IMR-90 (cell line): ENCODE measurements around the gene RAC2. TPM values are rescaled to one million over a fixed set of nuclear protein-coding genes. Genes with fewer than 3 reads are reported as not detected.

Experiments used
- ATAC-seq: fragments of 200-7000 bp; cut with Tn5 transposase; 2 replicates; pipeline ENCODE4 v1.9.1; 2020; ENCODE audit warnings: low read depth, mild to moderate bottlenecking, moderate library complexity
- BruUV-seq: library from RNA; stranded (reverse); fragments of 400-500 nt; replicated peaks from 2 replicates; lab custom pipeline; 2021; lab: Mats Ljungman, UMichigan
- CTCF ChIA-PET: fragments of 300-600 bp; formaldehyde crosslinking; extraction: SDS; loops from one replicate; lab custom pipeline; 2021; ENCODE audit warnings: antibody characterized with exemption; lab: Yijun Ruan, JAX
- POLR2A ChIA-PET: fragments of 300-600 bp; sonication (Branson Sonifier 250); formaldehyde crosslinking; loops from one replicate; lab custom pipeline; 2022; ENCODE audit warnings: antibody characterized with exemption; ENCODE audit not compliant: unreplicated experiment; lab: Charles Lee
- DNase-seq: peaks from one replicate; pipeline ENCODE4 v3.0.0; 2013
- H2AFZ ChIP-seq: replicated peaks from 2 replicates; pipeline ENCODE3; 2013; ENCODE audit warnings: low read length, mild to moderate bottlenecking; ENCODE audit not compliant: poor library complexity
- H2AK5ac ChIP-seq: 2 replicates; pipeline ENCODE4 v1.6.1; 2013; ENCODE audit warnings: low read depth, low read length, inconsistent platforms
- H2AK9ac ChIP-seq: replicated peaks from 2 replicates; pipeline ENCODE3; 2013; ENCODE audit warnings: mild to moderate bottlenecking, low read depth, low read length, moderate library complexity; ENCODE audit not compliant: poor library complexity
- H2BK120ac ChIP-seq: 2 replicates; pipeline ENCODE4 v1.6.1; 2013; ENCODE audit warnings: low read depth, low read length, inconsistent platforms
- H2BK15ac ChIP-seq: 3 replicates; pipeline ENCODE4 v1.6.1; 2013; ENCODE audit warnings: low read depth, low read length, inconsistent platforms
- H2BK20ac ChIP-seq: 2 replicates; pipeline ENCODE4 v1.6.1; 2013; ENCODE audit warnings: low read depth, mild to moderate bottlenecking, inconsistent platforms, low read length, moderate library complexity
- H2BK5ac ChIP-seq: 2 replicates; pipeline ENCODE4 v1.6.1; 2013; ENCODE audit warnings: mild to moderate bottlenecking, low read depth, low read length, inconsistent platforms; ENCODE audit not compliant: poor library complexity, severe bottlenecking
- H3K14ac ChIP-seq: replicated peaks from 2 replicates; pipeline ENCODE4 v1.6.1; 2013; ENCODE audit warnings: low read depth, low read length, inconsistent platforms
- H3K18ac ChIP-seq: 2 replicates; pipeline ENCODE4 v1.6.1; 2013; ENCODE audit warnings: low read depth, low read length, control low read depth
- H3K23ac ChIP-seq: 2 replicates; pipeline ENCODE4 v1.6.1; 2013; ENCODE audit warnings: low read depth, low read length, inconsistent platforms
- H3K27ac ChIP-seq: 2 replicates; pipeline ENCODE4 v1.5.1; 2013; ENCODE audit warnings: mild to moderate bottlenecking, control low read depth, low read length; ENCODE audit not compliant: insufficient read depth
- H3K27me3 ChIP-seq: 2 replicates; pipeline ENCODE4 v1.6.1; 2013; ENCODE audit warnings: low read length; ENCODE audit not compliant: control insufficient read depth, insufficient read depth
- H3K36me3 ChIP-seq: 2 replicates; pipeline ENCODE4 v1.6.1; 2013; ENCODE audit warnings: low read length, mixed read lengths; ENCODE audit not compliant: control insufficient read depth, insufficient read depth
- H3K4ac ChIP-seq: 2 replicates; pipeline ENCODE4 v1.6.1; 2013; ENCODE audit warnings: low read depth, low read length, inconsistent platforms
- H3K4me1 ChIP-seq: 2 replicates; pipeline ENCODE4 v1.6.1; 2013; ENCODE audit warnings: low read length, mixed read lengths; ENCODE audit not compliant: control insufficient read depth, insufficient read depth
- H3K4me2 ChIP-seq: 2 replicates; pipeline ENCODE4 v1.6.1; 2013; ENCODE audit warnings: low read depth, mild to moderate bottlenecking, control low read depth, low read length, moderate library complexity
- H3K4me3 ChIP-seq: 2 replicates; pipeline ENCODE4 v1.5.1; 2013; ENCODE audit warnings: low read depth, mild to moderate bottlenecking, control low read depth, low read length, moderate library complexity; ENCODE audit not compliant: insufficient read depth
- H3K56ac ChIP-seq: 2 replicates; pipeline ENCODE4 v1.6.1; 2013; ENCODE audit warnings: low read length, inconsistent platforms; ENCODE audit not compliant: insufficient read depth; ENCODE audit errors: extremely low read depth
- H3K79me1 ChIP-seq, 2 experiments: 2 replicates each; pipeline ENCODE4 v1.6.1; 2013; ENCODE audit warnings: low read length in 2 of 2, inconsistent platforms in 1 of 2, low read depth in 1 of 2
- H3K9ac ChIP-seq: 2 replicates; pipeline ENCODE4 v1.6.1; 2013; ENCODE audit warnings: low read depth, low read length, control low read depth
- H3K9me1 ChIP-seq: 2 replicates; pipeline ENCODE4 v1.6.1; 2013; ENCODE audit warnings: low read length, inconsistent platforms; ENCODE audit not compliant: insufficient read depth
- H3K9me3 ChIP-seq: 2 replicates; pipeline ENCODE4 v1.6.1; 2013; ENCODE audit warnings: low read length; ENCODE audit not compliant: control insufficient read depth, insufficient read depth
- H4K20me1 ChIP-seq: 2 replicates; pipeline ENCODE4 v1.6.1; 2013; ENCODE audit warnings: low read length, inconsistent platforms; ENCODE audit not compliant: insufficient read depth
- H4K5ac ChIP-seq: 2 replicates; pipeline ENCODE4 v1.6.1; 2013; ENCODE audit warnings: mild to moderate bottlenecking, low read depth, low read length, control low read depth
- H4K8ac ChIP-seq, 2 experiments: 2 replicates each; pipeline ENCODE4 v1.6.1; 2013; ENCODE audit warnings: low read depth in 2 of 2, low read length in 2 of 2, control low read depth in 1 of 2, inconsistent platforms in 1 of 2
- H4K91ac ChIP-seq: 2 replicates; pipeline ENCODE4 v1.6.1; 2013; ENCODE audit warnings: low read depth, low read length, inconsistent platforms; ENCODE audit not compliant: insufficient read depth
- BHLHE40 ChIP-seq: fragments of 150-350 bp; IDR thresholded peaks from 2 replicates; pipeline ENCODE4 v1.6.1; 2016; ENCODE audit warnings: mild to moderate bottlenecking, low read depth, low read length
- CEBPB ChIP-seq: IDR thresholded peaks from 2 replicates; pipeline ENCODE4 v1.6.1; 2012; ENCODE audit warnings: low read depth, low read length, improper control_type of control experiment
- CHD1 ChIP-seq: IDR thresholded peaks from 2 replicates; pipeline ENCODE4 v1.6.1; 2012; ENCODE audit warnings: low read depth, low read length, improper control_type of control experiment
- FOS ChIP-seq: fragments of 150-350 bp; IDR thresholded peaks from 2 replicates; pipeline ENCODE4 v1.6.1; 2016; ENCODE audit warnings: low read depth, low read length
- MAFK ChIP-seq: IDR thresholded peaks from 2 replicates; pipeline ENCODE4 v1.6.1; 2012; ENCODE audit warnings: low read depth, low read length, improper control_type of control experiment
- MAZ ChIP-seq: IDR thresholded peaks from 2 replicates; pipeline ENCODE4 v1.6.1; 2012; ENCODE audit warnings: low read depth, mild to moderate bottlenecking, low read length, improper control_type of control experiment, moderate library complexity, borderline replicate concordance
- MXI1 ChIP-seq: IDR thresholded peaks from 2 replicates; pipeline ENCODE4 v1.6.1; 2012; ENCODE audit warnings: low read depth, mild to moderate bottlenecking, low read length, moderate library complexity, borderline replicate concordance
- NFE2L2 ChIP-seq: fragments of 150-350 bp; IDR thresholded peaks from 2 replicates; pipeline ENCODE4 v1.6.1; 2016; ENCODE audit warnings: low read depth, mild to moderate bottlenecking, low read length
- POLR2A ChIP-seq: IDR thresholded peaks from 2 replicates; pipeline ENCODE4 v1.6.1; 2012; ENCODE audit warnings: mild to moderate bottlenecking, low read depth, low read length
- RAD21 ChIP-seq: IDR thresholded peaks from 2 replicates; pipeline ENCODE4 v1.6.1; 2012; ENCODE audit warnings: low read length, improper control_type of control experiment
- RCOR1 ChIP-seq: IDR thresholded peaks from 2 replicates; pipeline ENCODE4 v1.6.1; 2012; ENCODE audit warnings: mild to moderate bottlenecking, low read length, improper control_type of control experiment; ENCODE audit not compliant: insufficient replicate concordance
- RFX5 ChIP-seq: IDR thresholded peaks from 2 replicates; pipeline ENCODE4 v1.8.0; 2012; ENCODE audit warnings: low read depth, mild to moderate bottlenecking, low read length, moderate library complexity
- WGBS, 2 experiments: methylation state at CpG; one replicate each; pipeline versions ENCODE4 v1.1.5 to v1.1.7; 2013; ENCODE audit warnings: missing lambda C conversion rate in 2 of 2; ENCODE audit not compliant: insufficient read length in 1 of 2; ENCODE audit errors: extremely low coverage in 2 of 2; 5-methylcytosine and 5-hydroxymethylcytosine counted together
- dilution Hi-C: fragments of 300-500 bp; cut with HindIII; formaldehyde crosslinking; loops from one replicate; pipeline ENCODE4 v1.14.3; 2018; ENCODE audit warnings: low sequenced_read_pairs; ENCODE audit not compliant: unreplicated experiment
- in situ Hi-C: fragments of 300-500 bp; cut with MboI; formaldehyde crosslinking; loops from 3 replicates; pipeline ENCODE4 v1.14.3; 2019; ENCODE audit warnings: low sequenced_read_pairs, inconsistent platforms, mixed read lengths
- intact Hi-C: fragments of 100-400 bp; cut with micrococcal nuclease; formaldehyde crosslinking; loops from 2 replicates; pipeline ENCODE4 v1.10.0; 2022
- polyA plus RNA-seq, 3 experiments: library from polyadenylated mRNA; depleted of rRNA; stranded (reverse); fragments of >200 nt; gene quantifications; 2 replicates each; pipeline ENCODE4 v1.2.3, GENCODE V29; 2012; ENCODE audit warnings: low replicate concordance in 1 of 3
- total RNA-seq: library from RNA; depleted of rRNA; stranded (reverse); fragments of >200 nt; gene quantifications from 2 replicates; pipeline ENCODE4 v1.2.3, GENCODE V29; 2012
- TF ChIP-seq, protein P1 (sequence below): fragments of 150-350 bp; IDR thresholded peaks from 2 replicates; pipeline ENCODE4 v1.6.1; 2016; ENCODE audit warnings: low read depth, mild to moderate bottlenecking, low read length, moderate library complexity, borderline replicate concordance
- TF ChIP-seq, protein P2 (sequence below): fragments of 150-350 bp; IDR thresholded peaks from 2 replicates; pipeline ENCODE4 v1.6.1; 2017; ENCODE audit warnings: mild to moderate bottlenecking, antibody characterized with exemption, low read length, low read depth
- TF ChIP-seq, protein P3 (sequence below): conservative IDR thresholded peaks from 2 replicates; pipeline ENCODE4 v1.5.1; 2012; ENCODE audit warnings: mild to moderate bottlenecking, low read depth, low read length, improper control_type of control experiment

Gene RAC2
- total and polyA plus RNA-seq, 2 of the 4 experiments (the other 2 are of a cell fraction), result 10.0 to 72.3 TPM

DNA sequence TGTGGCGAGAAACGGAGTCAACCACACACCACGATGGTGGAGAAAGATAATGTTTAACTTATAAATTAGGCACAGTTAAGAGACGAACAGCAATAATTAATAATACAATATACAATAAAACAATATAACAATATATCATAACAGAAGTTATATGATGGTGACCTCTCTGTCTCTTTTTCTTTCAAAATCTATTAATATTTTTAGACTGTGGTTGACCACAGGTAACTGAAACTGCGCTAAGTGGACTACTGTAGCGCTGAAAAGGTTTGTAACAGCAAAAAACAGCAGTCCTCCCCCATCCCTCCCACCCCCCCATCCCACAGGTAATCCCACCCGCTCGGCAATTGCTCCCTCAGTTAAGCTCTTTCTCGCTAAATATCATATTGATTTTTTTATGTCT lies 28.2 kb downstream of the RAC2 start:
- ATAC-seq (no peak), DNase-seq (no peak)
- BruUV-seq, result no TSS peak
- Histone ChIP-seq H4K91ac (no peak overlapping the region), H3K27me3 (peaks cover 67% of the 10 kb centered on the region), H2BK5ac (no peak overlapping the region), H3K9me1 (no peaks in the 10 kb centered on the region), H3K14ac (no peak overlapping the region), H3K4me3 (no peak overlapping the region), H4K20me1 (no peaks in the 10 kb centered on the region), H3K36me3 (no peaks in the 10 kb centered on the region), H3K9me3 (no peaks in the 10 kb centered on the region), H3K4me2 (no peak overlapping the region), H2AFZ (no peak overlapping the region), H4K8ac (no peak overlapping the region), H2AK5ac (no peak overlapping the region), H2BK15ac (no peak overlapping the region), H3K4me1 (peaks cover 4% of the 10 kb centered on the region; the same call in 1 of the 2 replicates), H2BK20ac (no peak overlapping the region), H2AK9ac (no peak overlapping the region), H3K23ac (no peak overlapping the region), H4K5ac (no peak overlapping the region), H3K79me1 (no peaks in the 10 kb centered on the region), H3K18ac (no peak overlapping the region), H3K4ac (no peak overlapping the region), H3K56ac (no peak overlapping the region), H3K27ac (no peak overlapping the region), H2BK120ac (no peak overlapping the region), H3K9ac (no peak overlapping the region)
- intact Hi-C loops, result no loop called here
- dilution Hi-C loops, result no loop called here
- no CpG with 5 or more reads among the region's 9 CpGs for WGBS, 2 experiments
- ChIA-PET POLR2A (no interaction called here), CTCF (no interaction called here)
- in situ Hi-C loops, result no loop called here
- no peak for TF ChIP-seq CEBPB
- TF ChIP-seq, protein P1, sequence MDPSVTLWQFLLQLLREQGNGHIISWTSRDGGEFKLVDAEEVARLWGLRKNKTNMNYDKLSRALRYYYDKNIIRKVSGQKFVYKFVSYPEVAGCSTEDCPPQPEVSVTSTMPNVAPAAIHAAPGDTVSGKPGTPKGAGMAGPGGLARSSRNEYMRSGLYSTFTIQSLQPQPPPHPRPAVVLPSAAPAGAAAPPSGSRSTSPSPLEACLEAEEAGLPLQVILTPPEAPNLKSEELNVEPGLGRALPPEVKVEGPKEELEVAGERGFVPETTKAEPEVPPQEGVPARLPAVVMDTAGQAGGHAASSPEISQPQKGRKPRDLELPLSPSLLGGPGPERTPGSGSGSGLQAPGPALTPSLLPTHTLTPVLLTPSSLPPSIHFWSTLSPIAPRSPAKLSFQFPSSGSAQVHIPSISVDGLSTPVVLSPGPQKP, result no peak
- TF ChIP-seq NFE2L2, result no peak
- TF ChIP-seq RAD21, result no peak
- no peak for TF ChIP-seq MAZ
- no peak for TF ChIP-seq RFX5
- no peak for TF ChIP-seq MAFK
- no peak for TF ChIP-seq FOS
- no peak for TF ChIP-seq POLR2A
- TF ChIP-seq, protein P2, sequence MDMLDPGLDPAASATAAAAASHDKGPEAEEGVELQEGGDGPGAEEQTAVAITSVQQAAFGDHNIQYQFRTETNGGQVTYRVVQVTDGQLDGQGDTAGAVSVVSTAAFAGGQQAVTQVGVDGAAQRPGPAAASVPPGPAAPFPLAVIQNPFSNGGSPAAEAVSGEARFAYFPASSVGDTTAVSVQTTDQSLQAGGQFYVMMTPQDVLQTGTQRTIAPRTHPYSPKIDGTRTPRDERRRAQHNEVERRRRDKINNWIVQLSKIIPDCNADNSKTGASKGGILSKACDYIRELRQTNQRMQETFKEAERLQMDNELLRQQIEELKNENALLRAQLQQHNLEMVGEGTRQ, result no peak
- TF ChIP-seq BHLHE40, result no peak
- no peak for TF ChIP-seq RCOR1
- TF ChIP-seq MXI1, result no peak
- TF ChIP-seq, protein P3, sequence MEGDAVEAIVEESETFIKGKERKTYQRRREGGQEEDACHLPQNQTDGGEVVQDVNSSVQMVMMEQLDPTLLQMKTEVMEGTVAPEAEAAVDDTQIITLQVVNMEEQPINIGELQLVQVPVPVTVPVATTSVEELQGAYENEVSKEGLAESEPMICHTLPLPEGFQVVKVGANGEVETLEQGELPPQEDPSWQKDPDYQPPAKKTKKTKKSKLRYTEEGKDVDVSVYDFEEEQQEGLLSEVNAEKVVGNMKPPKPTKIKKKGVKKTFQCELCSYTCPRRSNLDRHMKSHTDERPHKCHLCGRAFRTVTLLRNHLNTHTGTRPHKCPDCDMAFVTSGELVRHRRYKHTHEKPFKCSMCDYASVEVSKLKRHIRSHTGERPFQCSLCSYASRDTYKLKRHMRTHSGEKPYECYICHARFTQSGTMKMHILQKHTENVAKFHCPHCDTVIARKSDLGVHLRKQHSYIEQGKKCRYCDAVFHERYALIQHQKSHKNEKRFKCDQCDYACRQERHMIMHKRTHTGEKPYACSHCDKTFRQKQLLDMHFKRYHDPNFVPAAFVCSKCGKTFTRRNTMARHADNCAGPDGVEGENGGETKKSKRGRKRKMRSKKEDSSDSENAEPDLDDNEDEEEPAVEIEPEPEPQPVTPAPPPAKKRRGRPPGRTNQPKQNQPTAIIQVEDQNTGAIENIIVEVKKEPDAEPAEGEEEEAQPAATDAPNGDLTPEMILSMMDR, result no peak
- TF ChIP-seq CHD1, result no peak
